HepG2 (cell line): ENCODE data around the gene PEAK3. TPM values are rescaled to one million over a fixed set of nuclear protein-coding genes. Genes with fewer than 3 reads are reported as not detected.

ENCODE experiments used
- CEBPZ ChIP-seq: IDR thresholded peaks from 2 replicates; pipeline ENCODE4 v1.6.1; 2012; ENCODE audit warnings: low read length, improper control_type of control experiment
- GLMP ChIP-seq: sonication (generic); formaldehyde crosslinking; IDR thresholded peaks from 2 replicates; pipeline ENCODE4 v1.9.0; 2021; ENCODE audit warnings: missing genetic modification reagents, mild to moderate bottlenecking, borderline replicate concordance
- GPN1 ChIP-seq: sonication (generic); formaldehyde crosslinking; IDR thresholded peaks from 2 replicates; pipeline ENCODE4 v1.5.1; 2020; ENCODE audit warnings: missing genetic modification reagents, borderline replicate concordance
- HMG20A ChIP-seq: IDR thresholded peaks from 2 replicates; pipeline ENCODE4 v1.6.1; 2016; ENCODE audit warnings: borderline replicate concordance
- KAT8 ChIP-seq: IDR thresholded peaks from 2 replicates; pipeline ENCODE4 v1.6.1; 2016; ENCODE audit warnings: missing genetic modification reagents, missing compliant biosample characterization
- SOX6 ChIP-seq, 2 experiments: fragments of 450-650 bp in 1 of 2; sonication (generic) in 1 of 2; formaldehyde crosslinking in 1 of 2; IDR thresholded peaks; 2 replicates each; pipeline versions ENCODE4 v1.4.0 to v1.6.1; 2017 to 2020; ENCODE audit warnings: antibody characterized with exemption in 1 of 2, mild to moderate bottlenecking in 1 of 2, missing genetic modification reagents in 1 of 2
- TBL1XR1 ChIP-seq: fragments of 150-350 bp; IDR thresholded peaks from 2 replicates; pipeline ENCODE4 v1.6.1; 2014; ENCODE audit warnings: borderline replicate concordance, low read length; ENCODE audit not compliant: partially characterized antibody
- ZFP82 ChIP-seq: sonication (generic); formaldehyde crosslinking; IDR thresholded peaks from 2 replicates; pipeline ENCODE4 v1.5.1; 2020; ENCODE audit warnings: mild to moderate bottlenecking, missing genetic modification reagents, borderline replicate concordance
- ZNF225 ChIP-seq: sonication (generic); formaldehyde crosslinking; IDR thresholded peaks from 2 replicates; pipeline ENCODE4 v1.4.0; 2020; ENCODE audit warnings: mild to moderate bottlenecking, missing genetic modification reagents
- ZNF383 ChIP-seq: sonication (generic); formaldehyde crosslinking; IDR thresholded peaks from 2 replicates; pipeline ENCODE4 v1.4.0; 2020; ENCODE audit warnings: missing genetic modification reagents, mild to moderate bottlenecking, borderline replicate concordance
- ZNF557 ChIP-seq: sonication (generic); formaldehyde crosslinking; IDR thresholded peaks from 2 replicates; pipeline ENCODE4 v1.4.0; 2020; ENCODE audit warnings: missing genetic modification reagents
- ZNF841 ChIP-seq: sonication (generic); formaldehyde crosslinking; IDR thresholded peaks from 2 replicates; pipeline ENCODE4 v1.8.1; 2023; ENCODE audit warnings: missing genetic modification reagents, borderline replicate concordance
- polyA plus RNA-seq, 8 experiments: library from polyadenylated mRNA; depleted of rRNA in 3 of 8; stranded (reverse) in 7 of 8; unstranded in 1 of 8; fragments of >200 nt; fragmentation: Illumina TruSeq in 4 of 8; extraction: Trizol in 4 of 8; gene quantifications; 2 replicates each; pipeline versions ENCODE4 v1.2.1 to v1.2.3, GENCODE V29; 2011 to 2016; ENCODE audit warnings: low read depth in 4 of 8, missing spikeins in 1 of 8, mixed read lengths in 1 of 8; ENCODE audit not compliant: insufficient read depth in 1 of 8
- total RNA-seq, 5 experiments: library from RNA; depleted of rRNA; stranded (reverse); fragments of >200 nt; fragmentation: Illumina TruSeq; extraction: Trizol; gene quantifications; 2 replicates each; pipeline ENCODE4 v1.2.3, GENCODE V29; 2016; ENCODE audit warnings: low read depth in 1 of 5
- TF ChIP-seq, protein P1 (sequence below): IDR thresholded peaks from 2 replicates; pipeline ENCODE4 v1.6.1; 2012; ENCODE audit warnings: low read depth, low read length, improper control_type of control experiment
- TF ChIP-seq, protein P2 (sequence below): sonication (generic); formaldehyde crosslinking; IDR thresholded peaks from 2 replicates; pipeline ENCODE4 v1.8.0; 2022; ENCODE audit warnings: missing genetic modification reagents, mild to moderate bottlenecking, moderate library complexity, borderline replicate concordance
- TF ChIP-seq, protein P3 (sequence below): IDR thresholded peaks from 2 replicates; pipeline ENCODE4 v1.6.1; 2016; ENCODE audit warnings: mild to moderate bottlenecking

The PEAK3 gene
- total and polyA plus RNA-seq, 2 of the 13 experiments (the other 11 are each of a cell fraction or from before 2014, with no cell fraction given) = not detected

DNA sequence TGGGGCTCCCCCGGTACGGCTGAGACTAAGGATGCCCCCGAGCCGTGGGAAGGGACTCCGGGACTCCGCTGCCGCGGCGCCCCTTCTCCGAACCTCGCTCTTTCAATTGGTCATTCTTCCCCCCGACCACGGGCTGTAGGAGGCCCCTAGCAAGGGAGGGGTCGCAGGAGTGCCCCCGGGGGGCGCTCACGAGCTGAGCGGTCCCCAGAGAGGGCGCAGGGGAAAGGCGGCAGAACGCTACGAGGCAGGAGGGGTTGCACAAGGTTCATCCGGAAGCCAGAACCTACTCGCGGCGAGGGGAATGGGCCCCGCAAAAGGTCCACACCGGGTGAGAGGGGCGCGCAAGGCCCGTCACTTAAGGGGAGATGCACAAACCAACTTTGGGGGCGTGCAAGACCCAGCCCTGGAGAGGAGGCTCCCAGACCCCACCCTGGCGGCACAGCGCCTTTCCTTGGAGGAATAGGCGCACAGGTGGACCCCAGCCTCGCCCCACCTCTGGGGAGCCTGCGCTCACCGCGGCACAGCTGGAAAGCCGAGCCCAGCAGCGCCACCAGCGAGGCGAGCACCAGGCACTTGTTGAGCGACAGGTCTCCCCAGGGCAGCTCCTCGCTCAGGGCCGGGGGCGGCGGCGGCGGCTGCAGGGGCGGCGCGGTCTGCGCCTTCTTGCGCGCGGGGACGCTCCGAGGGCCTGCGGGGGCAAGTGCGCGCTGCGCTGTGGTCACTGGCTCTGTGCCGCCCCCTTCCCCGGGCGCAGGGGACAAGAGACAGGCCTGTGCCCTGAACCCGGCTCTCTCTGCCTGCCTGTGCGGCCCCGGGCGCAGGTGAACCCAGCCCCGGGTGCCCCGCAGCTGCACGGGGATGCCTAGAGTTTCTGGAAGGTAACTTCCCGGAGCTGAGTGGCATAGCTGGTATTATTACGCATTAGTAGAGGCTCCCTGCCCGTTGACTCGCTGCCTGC lies 28.6 kb downstream of the PEAK3 start (continued):
- no peak for TF ChIP-seq CEBPZ
- TF ChIP-seq ZNF383 = no peak
- no peak for TF ChIP-seq SOX6 (IDR thresholded peaks at IDR 0.05)
- 0 out of 2 replicates have a peak, but pooled peaks have one; percentile 24 for TF ChIP-seq SOX6 (CRISPR knock-in tag; IDR thresholded peaks at IDR 0.05)
- no peak for TF ChIP-seq ZNF225 (CRISPR knock-in tag)
- no peak for TF ChIP-seq GPN1 (CRISPR knock-in tag)
- 0 out of 2 replicates have a peak, but pooled peaks have one; percentile 32 for TF ChIP-seq ZNF557 (CRISPR knock-in tag)
- TF ChIP-seq, protein P1, sequence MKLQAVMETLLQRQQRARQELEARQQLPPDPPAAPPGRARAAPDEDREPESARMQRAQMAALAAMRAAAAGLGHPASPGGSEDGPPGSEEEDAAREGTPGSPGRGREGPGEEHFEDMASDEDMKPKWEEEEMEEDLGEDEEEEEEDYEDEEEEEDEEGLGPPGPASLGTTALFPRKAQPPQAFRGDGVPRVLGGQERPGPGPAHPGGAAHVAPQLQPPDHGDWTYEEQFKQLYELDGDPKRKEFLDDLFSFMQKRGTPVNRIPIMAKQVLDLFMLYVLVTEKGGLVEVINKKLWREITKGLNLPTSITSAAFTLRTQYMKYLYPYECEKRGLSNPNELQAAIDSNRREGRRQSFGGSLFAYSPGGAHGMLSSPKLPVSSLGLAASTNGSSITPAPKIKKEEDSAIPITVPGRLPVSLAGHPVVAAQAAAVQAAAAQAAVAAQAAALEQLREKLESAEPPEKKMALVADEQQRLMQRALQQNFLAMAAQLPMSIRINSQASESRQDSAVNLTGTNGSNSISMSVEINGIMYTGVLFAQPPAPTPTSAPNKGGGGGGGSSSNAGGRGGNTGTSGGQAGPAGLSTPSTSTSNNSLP = no peak
- no peak for TF ChIP-seq HMG20A (CRISPR knock-in tag)
- no peak for TF ChIP-seq ZFP82 (CRISPR knock-in tag)
- TF ChIP-seq, protein P2, sequence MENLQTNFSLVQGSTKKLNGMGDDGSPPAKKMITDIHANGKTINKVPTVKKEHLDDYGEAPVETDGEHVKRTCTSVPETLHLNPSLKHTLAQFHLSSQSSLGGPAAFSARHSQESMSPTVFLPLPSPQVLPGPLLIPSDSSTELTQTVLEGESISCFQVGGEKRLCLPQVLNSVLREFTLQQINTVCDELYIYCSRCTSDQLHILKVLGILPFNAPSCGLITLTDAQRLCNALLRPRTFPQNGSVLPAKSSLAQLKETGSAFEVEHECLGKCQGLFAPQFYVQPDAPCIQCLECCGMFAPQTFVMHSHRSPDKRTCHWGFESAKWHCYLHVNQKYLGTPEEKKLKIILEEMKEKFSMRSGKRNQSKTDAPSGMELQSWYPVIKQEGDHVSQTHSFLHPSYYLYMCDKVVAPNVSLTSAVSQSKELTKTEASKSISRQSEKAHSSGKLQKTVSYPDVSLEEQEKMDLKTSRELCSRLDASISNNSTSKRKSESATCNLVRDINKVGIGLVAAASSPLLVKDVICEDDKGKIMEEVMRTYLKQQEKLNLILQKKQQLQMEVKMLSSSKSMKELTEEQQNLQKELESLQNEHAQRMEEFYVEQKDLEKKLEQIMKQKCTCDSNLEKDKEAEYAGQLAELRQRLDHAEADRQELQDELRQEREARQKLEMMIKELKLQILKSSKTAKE (CRISPR knock-in tag) = no peak
- no peak for TF ChIP-seq GLMP
- no peak for TF ChIP-seq ZNF841 (CRISPR knock-in tag)
- no peak for TF ChIP-seq TBL1XR1
- no peak for TF ChIP-seq KAT8
- TF ChIP-seq, protein P3, sequence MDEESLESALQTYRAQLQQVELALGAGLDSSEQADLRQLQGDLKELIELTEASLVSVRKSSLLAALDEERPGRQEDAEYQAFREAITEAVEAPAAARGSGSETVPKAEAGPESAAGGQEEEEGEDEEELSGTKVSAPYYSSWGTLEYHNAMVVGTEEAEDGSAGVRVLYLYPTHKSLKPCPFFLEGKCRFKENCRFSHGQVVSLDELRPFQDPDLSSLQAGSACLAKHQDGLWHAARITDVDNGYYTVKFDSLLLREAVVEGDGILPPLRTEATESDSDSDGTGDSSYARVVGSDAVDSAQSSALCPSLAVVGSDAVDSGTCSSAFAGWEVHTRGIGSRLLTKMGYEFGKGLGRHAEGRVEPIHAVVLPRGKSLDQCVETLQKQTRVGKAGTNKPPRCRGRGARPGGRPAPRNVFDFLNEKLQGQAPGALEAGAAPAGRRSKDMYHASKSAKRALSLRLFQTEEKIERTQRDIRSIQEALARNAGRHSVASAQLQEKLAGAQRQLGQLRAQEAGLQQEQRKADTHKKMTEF (CRISPR knock-in tag) = peak; percentile 54; the same call in 1 of the 2 replicates
